H1 (cell line): ENCODE data around the gene R3HDM2. TPM values are rescaled to one million over a fixed set of nuclear protein-coding genes. Genes with fewer than 3 reads are reported as not detected.

Source experiments
- EGR1 ChIP-seq: IDR thresholded peaks from 2 replicates; pipeline ENCODE4 v1.6.1; 2011; ENCODE audit warnings: low read depth, low read length, borderline replicate concordance
- polyA plus RNA-seq, 7 experiments: library from polyadenylated mRNA; depleted of rRNA in 3 of 7; stranded (reverse) in 5 of 7; unstranded in 2 of 7; fragments of >200 nt in 5 of 7; fragments of 200-250 nt in 2 of 7; gene quantifications; 1 replicate in 5 of 7; 2 replicates in 1 of 7; 4 replicates in 1 of 7; pipeline versions ENCODE4 v1.2.1 to v1.2.3, GENCODE V29; 2011 to 2013; ENCODE audit warnings: missing spikeins in 2 of 7, mixed read lengths in 2 of 7
- total RNA-seq: library from RNA; stranded (reverse); fragmentation: NEBNext Ultra II Directional; extraction: Animal tissue kit (Norgen Biotek cat#: 25700); gene quantifications from 2 replicates; pipeline ENCODE4 v1.2.1, GENCODE V29; 2021
- TF ChIP-seq, protein P1 (sequence below), 3 experiments: IDR thresholded peaks; 1 replicate in 2 of 3; 2 replicates in 1 of 3; pipeline versions ENCODE4 v1.5.1 to v1.6.1; 2011; ENCODE audit warnings: low read length in 3 of 3, mild to moderate bottlenecking in 3 of 3, inconsistent platforms in 2 of 3, low read depth in 1 of 3, moderate library complexity in 1 of 3; ENCODE audit not compliant: insufficient read depth in 1 of 3; ENCODE audit errors: control extremely low read depth in 1 of 3

Gene R3HDM2
- total and polyA plus RNA-seq, 2 of the 8 experiments (the other 6 are each of a cell fraction or from before 2014, with no cell fraction given): 25.6 to 27.0 TPM

DNA sequence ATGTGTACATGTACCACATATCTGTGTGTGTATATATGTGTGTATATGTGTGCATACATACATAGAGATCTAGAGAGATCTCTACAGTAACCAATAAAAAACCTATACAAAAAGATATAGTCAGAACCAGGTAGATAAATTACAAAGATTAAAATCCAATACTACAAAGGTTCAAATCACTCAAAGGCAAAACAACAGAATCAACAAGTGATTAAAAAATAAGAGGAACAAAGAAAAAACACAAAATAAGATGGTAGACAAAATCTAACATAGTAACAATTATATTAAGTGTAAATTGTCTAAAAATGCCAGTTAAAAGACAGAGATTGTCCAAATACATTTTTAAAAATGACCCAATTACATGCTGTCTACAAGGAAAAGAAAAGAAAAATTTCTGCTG lies 83.6 kb downstream of the R3HDM2 start (continued):
- no peak for TF ChIP-seq EGR1
- TF ChIP-seq, protein P1, sequence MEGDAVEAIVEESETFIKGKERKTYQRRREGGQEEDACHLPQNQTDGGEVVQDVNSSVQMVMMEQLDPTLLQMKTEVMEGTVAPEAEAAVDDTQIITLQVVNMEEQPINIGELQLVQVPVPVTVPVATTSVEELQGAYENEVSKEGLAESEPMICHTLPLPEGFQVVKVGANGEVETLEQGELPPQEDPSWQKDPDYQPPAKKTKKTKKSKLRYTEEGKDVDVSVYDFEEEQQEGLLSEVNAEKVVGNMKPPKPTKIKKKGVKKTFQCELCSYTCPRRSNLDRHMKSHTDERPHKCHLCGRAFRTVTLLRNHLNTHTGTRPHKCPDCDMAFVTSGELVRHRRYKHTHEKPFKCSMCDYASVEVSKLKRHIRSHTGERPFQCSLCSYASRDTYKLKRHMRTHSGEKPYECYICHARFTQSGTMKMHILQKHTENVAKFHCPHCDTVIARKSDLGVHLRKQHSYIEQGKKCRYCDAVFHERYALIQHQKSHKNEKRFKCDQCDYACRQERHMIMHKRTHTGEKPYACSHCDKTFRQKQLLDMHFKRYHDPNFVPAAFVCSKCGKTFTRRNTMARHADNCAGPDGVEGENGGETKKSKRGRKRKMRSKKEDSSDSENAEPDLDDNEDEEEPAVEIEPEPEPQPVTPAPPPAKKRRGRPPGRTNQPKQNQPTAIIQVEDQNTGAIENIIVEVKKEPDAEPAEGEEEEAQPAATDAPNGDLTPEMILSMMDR (IDR thresholded peaks at IDR 0.05; ENCODE audit: control extremely low read depth in 1 of 3, insufficient read depth in 1 of 3, low read depth in 1 of 3, low read length in 3 of 3): no peak
